Spleen (tissue), 11 donors: ENCODE measurements around the gene TYW5. TPM values are rescaled to one million over a fixed set of nuclear protein-coding genes. Genes with fewer than 3 reads are reported as not detected.
A peak's percentile ranks its signal among the peaks of the same experiment; 100 is the strongest.

Experiments used
- DNase-seq: peaks from one replicate; pipeline ENCODE4 v3.0.0-alpha.2; 2020
- H3K27ac ChIP-seq, 8 donors: fragments of 200-600 bp; sonication (generic) in 7 of 8; 1 replicate in 4 of 8; 2 replicates in 4 of 8; pipeline versions ENCODE4 v1.5.0 to v1.8.0; 2016 to 2021; ENCODE audit warnings: inconsistent platforms in 4 of 8, mild to moderate bottlenecking in 4 of 8, moderate library complexity in 1 of 8
- H3K27me3 ChIP-seq, 7 donors: fragments of 200-600 bp; sonication (generic) in 6 of 7; replicated peaks in 1 of 7; 1 replicate in 4 of 7; 2 replicates in 3 of 7; pipeline versions ENCODE4 v1.5.0 to v1.8.0; 2016 to 2021; ENCODE audit warnings: inconsistent platforms in 3 of 7, mild to moderate bottlenecking in 1 of 7
- H3K36me3 ChIP-seq, 6 donors: fragments of 200-600 bp; sonication (generic) in 5 of 6; 1 replicate in 4 of 6; 2 replicates in 2 of 6; pipeline versions ENCODE4 v1.5.0 to v1.8.0; 2016 to 2021; ENCODE audit warnings: inconsistent platforms in 2 of 6
- H3K4me1 ChIP-seq, 6 donors: fragments of 200-600 bp; sonication (generic) in 5 of 6; 1 replicate in 3 of 6; 2 replicates in 3 of 6; pipeline versions ENCODE4 v1.5.0 to v1.8.0; 2016 to 2021; ENCODE audit warnings: inconsistent platforms in 3 of 6
- H3K4me3 ChIP-seq, 8 donors: fragments of 200-600 bp; sonication (generic) in 7 of 8; 1 replicate in 4 of 8; 2 replicates in 4 of 8; pipeline versions ENCODE4 v1.5.0 to v1.8.0; 2016 to 2021; ENCODE audit warnings: inconsistent platforms in 4 of 8, mild to moderate bottlenecking in 4 of 8, moderate library complexity in 2 of 8
- H3K9me3 ChIP-seq, 8 donors: fragments of 200-600 bp; sonication (generic) in 7 of 8; 1 replicate in 4 of 8; 2 replicates in 4 of 8; pipeline versions ENCODE4 v1.5.0 to v1.8.0; 2016 to 2021; ENCODE audit warnings: inconsistent platforms in 4 of 8
- CTCF ChIP-seq, 11 experiments: fragments of 200-600 bp in 7 of 11; fragments of 450-650 bp in 4 of 11; sonication (generic) in 4 of 11; IDR thresholded peaks in 8 of 11; conservative IDR thresholded peaks in 3 of 11; 1 replicate in 7 of 11; 2 replicates in 4 of 11; pipeline versions ENCODE4 v1.4.0 to v1.8.0; 2016 to 2021; ENCODE audit warnings: antibody characterized with exemption in 11 of 11, inconsistent platforms in 4 of 11, mild to moderate bottlenecking in 1 of 11
- POLR2A ChIP-seq, 3 donors: fragments of 450-650 bp; IDR thresholded peaks; one replicate each; pipeline ENCODE4 v1.5.1; 2017; ENCODE audit warnings: antibody characterized with exemption in 3 of 3, mild to moderate bottlenecking in 1 of 3
- POLR2AphosphoS5 ChIP-seq, 3 donors: sonication (generic); formaldehyde crosslinking; IDR thresholded peaks; one replicate each; pipeline ENCODE4 v1.5.1; 2017; ENCODE audit warnings: antibody characterized with exemption in 3 of 3
- WGBS, 5 donors: extraction: QIAGEN DNeasy Blood & Tissue Kit in 3 of 5; methylation state at CpG; one replicate each; pipeline versions ENCODE4 v1.1.5 to v1.1.7; 2013 to 2018; 5-methylcytosine and 5-hydroxymethylcytosine counted together
- intact Hi-C: fragments of 100-400 bp; cut with DNase I; formaldehyde crosslinking; loops from one replicate; pipeline ENCODE4 v1.15.0; 2023; ENCODE audit warnings: low total_unique reads
- polyA plus RNA-seq, 3 donors: library from polyadenylated mRNA; stranded (reverse); fragments of 200-250 nt; gene quantifications; one replicate each; pipeline ENCODE4 v1.2.1, GENCODE V29; 2013
- total RNA-seq, 7 donors: library from RNA; depleted of rRNA in 3 of 7; stranded (reverse); fragments of >200 nt in 3 of 7; fragmentation: NEBNext Ultra II Directional in 4 of 7; extraction: Animal tissue kit (Norgen Biotek cat#: 25700) in 4 of 7; gene quantifications; one replicate each; pipeline versions ENCODE4 v1.1.0 to v1.2.1, GENCODE V29; 2016 to 2021
- donor health status: healthy with polysubstance abuse.
- donor health status: DM: no; HTN: no; CAD: no; lungs with moderate emphysema.
- donor health status: DM: no; HTN: no; CAD: no.
- donor health status: Bipolar disorder and iron deficiency.
- donor health status: healthy.
- donor health status: DM: no; HTN: no; CAD: no.
- donor health status: DM: yes; HTN: yes; CAD: no.

TYW5 gene
- total and polyA plus RNA-seq, 10 donors = 2.7 to 15.9 (median 10.1) TPM

GRCh38 chr2:199958014-199958413, 2.7 kb upstream of the TYW5 start:
- TF ChIP-seq POLR2A (IDR thresholded peaks at IDR 0.05) (no peak), CTCF (IDR thresholded peaks at IDR 0.05 in 8 of 11, conservative IDR thresholded peaks at IDR 0.05 in 3 of 11) (no peak), POLR2AphosphoS5 (IDR thresholded peaks at IDR 0.05) (no peak)
- intact Hi-C loops = no loop called here
- peaks cover 0 to 55% (median 42%) of the 10 kb centered on the region in 6 donors for H3K36me3 ChIP-seq
- DNase-seq = no peak
- H3K9me3 ChIP-seq = no peaks in the 10 kb centered on the region
- peaks cover 34 to 54% (median 43%) of the 10 kb centered on the region in 6 donors for H3K4me1 ChIP-seq
- 86 to 94% (median 91%) methylated on average over 4 of the region's 4 CpGs for WGBS, 5 donors
- H3K27ac ChIP-seq = no peak overlapping the region
- no peak overlapping the region for H3K4me3 ChIP-seq
- H3K27me3 ChIP-seq = no peaks in the 10 kb centered on the region

- no peaks in the 10 kb centered on the region for H3K9me3 ChIP-seq
- TF ChIP-seq CTCF (IDR thresholded peaks at IDR 0.05 in 8 of 11, conservative IDR thresholded peaks at IDR 0.05 in 3 of 11) (no peak), POLR2A (IDR thresholded peaks at IDR 0.05) (no peak), POLR2AphosphoS5 (IDR thresholded peaks at IDR 0.05) (no peak)
- H3K27ac ChIP-seq = peak overlapping the region; percentile 87 to 96 (median 92)
- no peaks in the 10 kb centered on the region for H3K27me3 ChIP-seq
- intact Hi-C loops = no loop called here
- peaks cover 0 to 35% (median 26%) of the 10 kb centered on the region in 6 donors for H3K36me3 ChIP-seq
- no peak for DNase-seq
- H3K4me1 ChIP-seq = peaks cover 38 to 72% (median 52%) of the 10 kb centered on the region in 6 donors
- H3K4me3 ChIP-seq = peak overlapping the region; percentile 88 to 100 (median 96)
- 0 to 2% (median 1%) methylated on average over 9 to 10 of the region's 10 CpGs for WGBS, 5 donors
Observed at GRCh38 chr2:199956062-199956380, 730 bp upstream of the TYW5 start.

GRCh38 chr2:199955007-199955338, 318 bp downstream of the TYW5 start:
- no peak for TF ChIP-seq POLR2AphosphoS5 (IDR thresholded peaks at IDR 0.05)
- TF ChIP-seq POLR2A (IDR thresholded peaks at IDR 0.05) = no peak
- TF ChIP-seq CTCF (IDR thresholded peaks at IDR 0.05 in 8 of 11, conservative IDR thresholded peaks at IDR 0.05 in 3 of 11) = no peak
- Histone ChIP-seq H3K4me1 (peaks cover 38 to 81% (median 58%) of the 10 kb centered on the region in 6 donors), H3K27ac (peak overlapping the region; percentile 87 to 96 (median 92)), H3K9me3 (no peaks in the 10 kb centered on the region), H3K36me3 (peaks cover 0 to 31% (median 15%) of the 10 kb centered on the region in 6 donors), H3K4me3 (peak overlapping the region; percentile 88 to 100 (median 96)), H3K27me3 (no peaks in the 10 kb centered on the region)
- WGBS, 5 donors = 0 to 1% (median 0%) methylated on average over 11 to 13 of the region's 13 CpGs
- DNase-seq = no peak
- intact Hi-C loops = no loop called here

- Histone ChIP-seq H3K36me3 (peaks cover 0 to 46% (median 5%) of the 10 kb centered on the region in 6 donors), H3K27ac (no peak overlapping the region), H3K27me3 (no peaks in the 10 kb centered on the region), H3K4me3 (no peak overlapping the region), H3K4me1 (peaks cover 21 to 80% (median 46%) of the 10 kb centered on the region in 6 donors), H3K9me3 (no peaks in the 10 kb centered on the region)
- intact Hi-C loops = loop anchor here (5.0 kb wide), 1 partner anchor 39 kb away; the partner anchor contains the start of gene C2orf69
- TF ChIP-seq CTCF (IDR thresholded peaks at IDR 0.05 in 8 of 11, conservative IDR thresholded peaks at IDR 0.05 in 3 of 11) = no peak
- no peak for DNase-seq
- WGBS, 5 donors = 49 to 66% (median 54%) methylated on average over 1 of the region's 1 CpG
Observed at GRCh38 chr2:199951023-199951422, 4.3 kb downstream of the TYW5 start.
